ENCODE data around the gene KCMF1.

Gene KCMF1

GRCh38 chr2:84986018-84986417, 15.1 kb downstream of the KCMF1 start:
- DNase-seq: no peak

- no peak for DNase-seq
Observed at GRCh38 chr2:84989422-84989821, 18.5 kb downstream of the KCMF1 start.

GRCh38 chr2:84989927-84990326, 19.0 kb downstream of the KCMF1 start:
- no peak for DNase-seq

GRCh38 chr2:84991404-84992160, 20.6 kb downstream of the KCMF1 start:
- DNase-seq: no peak

GRCh38 chr2:84995826-84996225, 24.9 kb downstream of the KCMF1 start:
- DNase-seq: no peak

- no peak for DNase-seq
Observed at GRCh38 chr2:84996909-84997308, 25.9 kb downstream of the KCMF1 start.

GRCh38 chr2:84999553-84999955, 28.6 kb downstream of the KCMF1 start:
- no peak for DNase-seq

- no peak for DNase-seq
Observed at GRCh38 chr2:85001595-85001994, 30.6 kb downstream of the KCMF1 start.

- DNase-seq: no peak
Observed at GRCh38 chr2:85002534-85002933, 31.6 kb downstream of the KCMF1 start.

- DNase-seq: no peak
Observed at GRCh38 chr2:85008252-85008651, 37.3 kb downstream of the KCMF1 start.

- no peak for DNase-seq
Observed at GRCh38 chr2:85009019-85009618, 38.2 kb downstream of the KCMF1 start.

GRCh38 chr2:85010404-85010803, 39.4 kb downstream of the KCMF1 start:
- DNase-seq: no peak

GRCh38 chr2:85011098-85011497, 40.1 kb downstream of the KCMF1 start:
- no peak for DNase-seq

- DNase-seq: no peak
Observed at GRCh38 chr2:85011747-85012146, 40.8 kb downstream of the KCMF1 start.

- DNase-seq: no peak
Observed at GRCh38 chr2:85012431-85012830, 41.5 kb downstream of the KCMF1 start.

- no peak for DNase-seq
Observed at GRCh38 chr2:85012855-85013254, 41.9 kb downstream of the KCMF1 start.

GRCh38 chr2:85015653-85016360, 44.8 kb downstream of the KCMF1 start:
- no peak for DNase-seq

- no peak for DNase-seq
Observed at GRCh38 chr2:85016446-85016845, 45.5 kb downstream of the KCMF1 start.

GRCh38 chr2:85017411-85018048, 46.6 kb downstream of the KCMF1 start:
- peak; percentile 49 for DNase-seq

GRCh38 chr2:85018049-85018447, 47.1 kb downstream of the KCMF1 start:
- DNase-seq: no peak

GRCh38 chr2:85019121-85019520, 48.2 kb downstream of the KCMF1 start:
- DNase-seq: no peak

- no peak for DNase-seq
Observed at GRCh38 chr2:85022232-85022631, 51.3 kb downstream of the KCMF1 start.

- DNase-seq: no peak
Observed at GRCh38 chr2:85024372-85025047, 53.5 kb downstream of the KCMF1 start.

All from eye (tissue), 1 donor.